Left lung (tissue), 10 donors: Measurements from ENCODE around the gene C19orf38. TPM values are rescaled to one million over a fixed set of nuclear protein-coding genes. Genes with fewer than 3 reads are reported as not detected.

Experiments used
- ATAC-seq: fragments of 200-7000 bp; cut with Tn5 transposase; one replicate; pipeline ENCODE4 v1.9.1; 2020; ENCODE audit warnings: moderate library complexity
- DNase-seq, 4 donors: peaks; one replicate each; pipeline ENCODE4 v3.0.0-alpha.2; 2013 to 2020
- H3K27ac ChIP-seq, 2 donors: fragments of 200-600 bp; sonication (generic) in 1 of 2; one replicate each; pipeline versions ENCODE4 v1.5.0 to v1.8.0; 2020 to 2021
- H3K27me3 ChIP-seq, 2 donors: fragments of 200-600 bp; sonication (generic) in 1 of 2; one replicate each; pipeline versions ENCODE4 v1.5.0 to v1.8.0; 2020 to 2021
- H3K36me3 ChIP-seq, 2 donors: fragments of 200-600 bp; sonication (generic) in 1 of 2; one replicate each; pipeline versions ENCODE4 v1.5.0 to v1.8.0; 2020 to 2021
- H3K4me1 ChIP-seq, 2 donors: fragments of 200-600 bp; one replicate each; pipeline ENCODE4 v1.8.0; 2021
- H3K4me3 ChIP-seq, 2 donors: fragments of 200-600 bp; sonication (generic) in 1 of 2; one replicate each; pipeline versions ENCODE4 v1.5.0 to v1.8.0; 2020 to 2021; ENCODE audit warnings: mild to moderate bottlenecking in 1 of 2
- H3K9me3 ChIP-seq, 2 donors: fragments of 200-600 bp; sonication (generic) in 1 of 2; one replicate each; pipeline versions ENCODE4 v1.5.0 to v1.8.0; 2020 to 2021
- intact Hi-C, 2 donors: fragments of 100-400 bp; cut with DNase I; formaldehyde crosslinking; loops; one replicate each; pipeline versions ENCODE4 v1.11.2 to v1.14.2; 2022
- polyA plus RNA-seq, 6 donors: library from polyadenylated mRNA; unstranded; fragments of 120-200 nt; gene quantifications; one replicate each; pipeline ENCODE4 v1.2.1, GENCODE V29; 2013; ENCODE audit not compliant: insufficient read length in 6 of 6
- total RNA-seq, 2 donors: library from RNA; stranded (reverse); fragmentation: NEBNext Ultra II Directional; extraction: Animal tissue kit (Norgen Biotek cat#: 25700); gene quantifications; one replicate each; pipeline ENCODE4 v1.2.1, GENCODE V29; 2021
- TF ChIP-seq, protein P1 (sequence below), 2 donors: fragments of 200-600 bp; sonication (generic) in 1 of 2; IDR thresholded peaks; one replicate each; pipeline versions ENCODE4 v1.5.0 to v1.8.0; 2021; ENCODE audit warnings: antibody characterized with exemption in 2 of 2
- donor health status: DM: no; HTN: yes; CAD: no.
- donor health status: DM: no; HTN: no; CAD: no.

The C19orf38 gene
- total and polyA plus RNA-seq, 8 donors, result 2.8 to 11.8 (median 4.1) TPM

DNA sequence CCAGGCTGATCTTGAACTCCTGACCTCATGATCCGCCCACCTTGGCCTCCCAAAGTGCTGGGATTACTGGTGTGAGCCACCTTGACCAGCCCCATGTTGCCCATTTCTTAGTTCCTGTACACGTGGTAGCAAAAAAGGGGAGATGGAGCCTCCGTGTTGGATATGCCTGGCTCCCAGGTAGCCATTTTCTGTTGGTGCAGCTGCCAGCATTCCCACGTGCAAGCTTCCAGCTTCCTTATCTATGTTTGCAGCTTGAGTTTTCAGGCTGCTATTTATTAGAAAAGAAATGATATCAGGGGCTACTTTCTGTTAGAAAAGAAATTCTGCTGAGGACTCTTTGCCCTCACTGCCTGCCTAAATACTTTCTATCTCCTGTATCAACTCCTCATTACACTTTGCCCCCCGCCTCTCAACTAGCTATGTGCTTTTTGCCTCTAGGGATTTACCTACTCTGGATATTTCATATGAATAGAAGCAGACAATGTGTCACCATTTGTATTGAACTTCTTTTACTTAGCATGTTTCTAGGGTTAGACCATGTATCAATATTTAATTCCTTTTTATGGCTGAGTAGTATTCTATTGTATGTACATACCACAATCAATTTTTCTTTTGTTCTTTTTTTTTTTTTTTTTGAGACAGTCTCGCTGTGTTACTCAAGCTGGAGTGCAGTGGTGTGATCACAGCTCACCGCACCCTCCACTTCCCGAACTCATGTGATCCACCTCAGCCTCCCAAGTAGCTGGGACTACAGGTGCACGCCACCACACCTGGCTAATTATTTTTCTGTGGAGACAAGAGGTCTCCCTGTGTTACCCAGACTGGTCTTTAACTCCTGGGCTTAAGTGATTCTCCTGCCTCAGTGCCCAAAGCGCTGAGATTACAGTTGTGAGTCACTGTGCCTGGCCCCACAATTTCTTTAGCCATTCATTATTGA, 8.8 kb upstream of the C19orf38 start:
- H3K4me3 ChIP-seq, result no peak overlapping the region
- H3K9me3 ChIP-seq, result peaks cover 0 to 5% of the 10 kb centered on the region in 2 donors
- intact Hi-C loops, result no loop called here
- peaks cover 0 to 4% of the 10 kb centered on the region in 2 donors for H3K36me3 ChIP-seq
- TF ChIP-seq, protein P1, sequence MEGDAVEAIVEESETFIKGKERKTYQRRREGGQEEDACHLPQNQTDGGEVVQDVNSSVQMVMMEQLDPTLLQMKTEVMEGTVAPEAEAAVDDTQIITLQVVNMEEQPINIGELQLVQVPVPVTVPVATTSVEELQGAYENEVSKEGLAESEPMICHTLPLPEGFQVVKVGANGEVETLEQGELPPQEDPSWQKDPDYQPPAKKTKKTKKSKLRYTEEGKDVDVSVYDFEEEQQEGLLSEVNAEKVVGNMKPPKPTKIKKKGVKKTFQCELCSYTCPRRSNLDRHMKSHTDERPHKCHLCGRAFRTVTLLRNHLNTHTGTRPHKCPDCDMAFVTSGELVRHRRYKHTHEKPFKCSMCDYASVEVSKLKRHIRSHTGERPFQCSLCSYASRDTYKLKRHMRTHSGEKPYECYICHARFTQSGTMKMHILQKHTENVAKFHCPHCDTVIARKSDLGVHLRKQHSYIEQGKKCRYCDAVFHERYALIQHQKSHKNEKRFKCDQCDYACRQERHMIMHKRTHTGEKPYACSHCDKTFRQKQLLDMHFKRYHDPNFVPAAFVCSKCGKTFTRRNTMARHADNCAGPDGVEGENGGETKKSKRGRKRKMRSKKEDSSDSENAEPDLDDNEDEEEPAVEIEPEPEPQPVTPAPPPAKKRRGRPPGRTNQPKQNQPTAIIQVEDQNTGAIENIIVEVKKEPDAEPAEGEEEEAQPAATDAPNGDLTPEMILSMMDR (IDR thresholded peaks at IDR 0.05), result no peak
- H3K27ac ChIP-seq, result no peak overlapping the region
- no peak for ATAC-seq
- H3K27me3 ChIP-seq, result no peaks in the 10 kb centered on the region
- H3K4me1 ChIP-seq, result peaks cover 0 to 18% of the 10 kb centered on the region in 2 donors
- DNase-seq, result no peak

DNA sequence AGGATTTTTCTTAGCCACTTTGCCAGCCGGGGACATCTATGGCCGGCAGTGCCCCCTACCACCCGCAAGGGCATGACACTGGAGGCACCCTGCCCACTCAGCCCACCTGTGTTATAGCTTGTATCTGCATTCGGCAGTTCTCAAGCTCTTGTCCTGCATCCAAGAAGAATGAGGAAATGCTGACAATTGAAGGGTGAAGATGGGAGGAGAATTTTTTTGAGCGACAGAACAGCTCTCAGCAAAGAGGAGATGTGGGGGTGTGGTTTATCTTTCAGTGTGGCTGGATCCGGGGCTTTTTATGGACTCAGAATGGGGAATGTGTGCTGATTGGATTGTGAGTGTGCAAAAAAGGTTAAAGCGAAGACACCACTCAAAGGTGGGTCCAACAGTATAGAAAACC, 5.4 kb upstream of the C19orf38 start:
- no peak overlapping the region for H3K4me3 ChIP-seq
- no peak for DNase-seq
- peaks cover 0 to under 1% of the 10 kb centered on the region in 2 donors for H3K27me3 ChIP-seq
- H3K27ac ChIP-seq, result no peak overlapping the region
- TF ChIP-seq, protein P1 (IDR thresholded peaks at IDR 0.05), result no peak
- H3K36me3 ChIP-seq, result no peaks in the 10 kb centered on the region
- peaks cover 3 to 9% of the 10 kb centered on the region in 2 donors for H3K9me3 ChIP-seq
- peaks cover 0 to 1% of the 10 kb centered on the region in 2 donors for H3K4me1 ChIP-seq
- no peak for ATAC-seq
- intact Hi-C loops, result no loop called here

DNA sequence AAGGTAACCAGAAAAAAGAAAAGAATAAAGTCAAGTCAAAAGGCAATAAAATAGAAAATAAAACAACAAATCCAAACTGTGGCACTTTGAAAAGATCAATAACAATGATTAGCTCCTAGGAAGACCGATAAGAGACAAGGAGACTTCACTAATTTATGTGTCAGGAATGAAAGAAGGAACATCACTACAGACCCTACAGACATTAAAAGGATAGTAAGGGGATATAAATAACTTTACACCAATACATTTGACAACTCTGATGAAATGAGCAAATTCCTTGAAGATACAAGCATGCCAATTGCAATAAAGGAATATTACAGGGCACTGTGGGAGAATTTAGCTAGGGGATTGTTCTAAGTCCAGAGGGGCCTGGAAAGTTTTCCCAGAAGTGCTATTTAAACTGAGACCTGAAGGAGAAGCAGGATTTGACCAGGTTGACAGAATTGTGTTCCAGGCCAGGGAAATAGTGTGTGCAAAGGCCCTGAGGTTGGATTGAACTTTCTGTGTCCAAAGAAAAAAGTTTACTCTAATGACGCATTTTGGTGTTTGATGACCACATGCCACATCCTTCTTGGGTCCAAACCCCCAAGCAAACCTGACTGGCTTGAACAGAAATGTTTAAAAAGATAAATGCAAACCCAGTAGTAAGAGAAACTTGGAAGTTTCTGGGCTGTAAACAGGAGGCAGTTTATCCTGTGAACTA, 1.6 kb upstream of the C19orf38 start:
- ATAC-seq, result no peak

DNA sequence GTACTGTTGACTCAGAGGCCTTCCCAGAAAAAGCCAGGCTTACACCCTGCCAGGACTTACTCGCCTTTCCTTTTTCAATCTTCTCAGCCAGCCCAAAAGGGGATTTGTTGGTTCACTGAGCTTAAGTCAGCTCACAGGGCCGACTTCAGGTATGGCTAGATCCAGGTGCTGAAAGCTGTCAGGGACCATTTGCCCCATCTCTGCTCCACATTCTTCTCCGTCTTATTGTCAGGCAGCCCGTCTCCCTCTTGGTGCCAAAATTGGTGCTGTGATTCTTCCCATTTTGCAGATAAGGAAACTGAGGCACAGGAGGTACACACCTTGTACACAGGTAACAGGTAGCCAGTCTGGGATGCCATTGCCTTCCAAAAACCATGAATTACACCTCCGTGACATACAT, 2.4 kb downstream of the C19orf38 start:
- Histone ChIP-seq H3K27ac (no peak overlapping the region), H3K27me3 (peaks cover 0 to 8% of the 10 kb centered on the region in 2 donors), H3K9me3 (peaks cover 3 to 9% of the 10 kb centered on the region in 2 donors), H3K4me1 (peaks cover 0 to 4% of the 10 kb centered on the region in 2 donors), H3K36me3 (no peaks in the 10 kb centered on the region), H3K4me3 (no peak overlapping the region)
- ATAC-seq (no peak), DNase-seq (no peak)
- intact Hi-C loops, result no loop called here
- TF ChIP-seq, protein P1 (IDR thresholded peaks at IDR 0.05), result no peak

More for the DNA sequence above, 1.6 kb upstream of the C19orf38 start:
- intact Hi-C loops, result no loop called here
- no peak overlapping the region for H3K4me3 ChIP-seq
- peaks cover 0 to 4% of the 10 kb centered on the region in 2 donors for H3K4me1 ChIP-seq
- H3K27ac ChIP-seq, result no peak overlapping the region
- H3K36me3 ChIP-seq, result no peaks in the 10 kb centered on the region
- H3K27me3 ChIP-seq, result peaks cover 0 to 8% of the 10 kb centered on the region in 2 donors
- no peak for DNase-seq
- TF ChIP-seq, protein P1 (IDR thresholded peaks at IDR 0.05), result no peak
- peaks cover 3 to 9% of the 10 kb centered on the region in 2 donors for H3K9me3 ChIP-seq
